ENCODE results near the gene VTCN1.
"Not testable (repeated sequence)": the region's sequence is repeated elsewhere in the genome, so short reads cannot be mapped to it uniquely, and the experiment has no call there.

The VTCN1 gene, protein sequence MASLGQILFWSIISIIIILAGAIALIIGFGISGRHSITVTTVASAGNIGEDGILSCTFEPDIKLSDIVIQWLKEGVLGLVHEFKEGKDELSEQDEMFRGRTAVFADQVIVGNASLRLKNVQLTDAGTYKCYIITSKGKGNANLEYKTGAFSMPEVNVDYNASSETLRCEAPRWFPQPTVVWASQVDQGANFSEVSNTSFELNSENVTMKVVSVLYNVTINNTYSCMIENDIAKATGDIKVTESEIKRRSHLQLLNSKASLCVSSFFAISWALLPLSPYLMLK

DNA sequence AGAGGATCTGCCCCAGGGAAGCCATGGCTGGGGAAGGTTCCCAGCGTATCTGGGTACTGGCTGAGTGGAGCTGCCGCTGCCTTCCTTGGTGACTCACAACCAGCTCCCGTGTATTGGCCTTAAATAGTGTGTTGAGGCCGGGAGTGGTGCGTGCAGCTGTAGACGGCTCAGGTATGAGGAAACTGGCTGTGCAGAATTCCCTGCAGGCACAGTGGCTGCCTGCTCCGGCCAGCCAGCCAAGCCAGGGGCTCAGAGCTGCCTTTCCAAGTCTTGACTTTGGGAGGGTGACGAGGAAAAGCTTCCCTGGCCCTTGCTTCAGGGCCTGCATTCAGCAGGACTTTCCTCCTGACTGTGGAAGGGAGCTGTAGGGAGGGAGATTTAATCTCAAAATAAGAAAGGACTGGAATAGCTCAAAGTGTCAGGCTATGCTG is at the start of gene VTCN1:
TSS of gene VTCN1 (minus strand) at position 97 of the 431 bp plus-strand sequence. CDS start at position 25, 72 bp downstream.
- no peak for DNase-seq (ENCODE audit: low read depth in 3 of 3, low spot score in 1 of 3)

DNA sequence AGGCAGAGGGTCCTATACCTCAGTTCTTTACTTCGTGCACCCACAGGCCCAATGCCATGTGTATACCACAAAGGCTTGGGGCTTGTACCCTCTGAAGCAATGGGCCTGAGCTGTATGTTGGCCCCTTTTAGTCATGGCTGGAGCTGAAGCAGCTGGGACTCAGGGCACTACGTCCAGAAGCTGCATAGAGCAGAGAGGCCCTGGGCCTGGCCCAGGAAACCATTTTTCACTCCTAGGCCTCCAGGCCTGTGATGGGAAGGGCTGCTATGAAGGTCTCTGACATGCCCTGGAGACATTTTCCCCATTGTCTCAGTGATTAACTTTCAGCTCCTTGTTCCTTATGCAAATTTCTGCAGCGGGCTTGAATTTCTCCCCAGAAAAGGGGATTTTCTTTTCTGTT is 48.1 kb upstream of the VTCN1 start:
- DNase-seq (ENCODE audit: low read depth in 3 of 3, low spot score in 1 of 3): no peak

DNA sequence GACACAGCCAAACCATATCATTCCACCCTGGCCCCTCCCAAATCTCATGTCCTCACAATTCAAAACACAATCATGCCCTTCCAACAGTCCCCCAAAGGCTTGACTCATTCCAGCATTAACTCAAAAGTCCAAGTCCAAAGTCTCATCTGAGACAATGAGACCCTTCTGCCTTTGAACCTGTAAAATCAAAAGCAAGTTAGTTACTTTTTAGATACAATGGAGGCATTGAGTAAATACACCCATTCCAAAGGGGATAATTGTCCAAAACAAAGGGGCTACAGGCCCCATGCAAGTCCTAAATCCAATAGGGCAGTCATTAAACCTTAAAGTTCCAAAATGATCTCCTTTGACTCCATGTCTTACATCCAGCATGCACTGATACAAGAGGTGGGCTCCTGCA is 47.3 kb upstream of the VTCN1 start:
- not testable (repeated sequence) for DNase-seq (ENCODE audit: low read depth in 3 of 3, low spot score in 1 of 3)

DNA sequence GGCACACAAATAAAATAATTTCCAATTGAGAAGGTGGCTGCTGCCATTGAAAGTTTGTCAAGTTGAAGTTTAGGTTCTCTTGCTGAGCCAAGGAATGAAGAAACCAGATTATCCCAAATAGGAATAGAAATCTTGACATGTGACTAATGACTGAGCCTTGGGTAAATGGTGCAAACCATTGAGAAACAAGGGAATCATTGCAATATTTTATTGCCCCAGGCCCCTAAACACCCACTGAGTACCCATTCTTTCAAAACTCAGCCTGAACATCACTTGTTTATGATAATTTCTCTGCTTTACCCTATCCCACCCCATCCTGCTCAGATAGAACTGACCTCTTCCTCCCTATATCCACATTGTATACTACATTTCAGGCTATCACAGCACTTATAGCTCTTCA is 46.6 kb upstream of the VTCN1 start:
- DNase-seq (ENCODE audit: low read depth in 3 of 3, low spot score in 1 of 3): no peak

DNA sequence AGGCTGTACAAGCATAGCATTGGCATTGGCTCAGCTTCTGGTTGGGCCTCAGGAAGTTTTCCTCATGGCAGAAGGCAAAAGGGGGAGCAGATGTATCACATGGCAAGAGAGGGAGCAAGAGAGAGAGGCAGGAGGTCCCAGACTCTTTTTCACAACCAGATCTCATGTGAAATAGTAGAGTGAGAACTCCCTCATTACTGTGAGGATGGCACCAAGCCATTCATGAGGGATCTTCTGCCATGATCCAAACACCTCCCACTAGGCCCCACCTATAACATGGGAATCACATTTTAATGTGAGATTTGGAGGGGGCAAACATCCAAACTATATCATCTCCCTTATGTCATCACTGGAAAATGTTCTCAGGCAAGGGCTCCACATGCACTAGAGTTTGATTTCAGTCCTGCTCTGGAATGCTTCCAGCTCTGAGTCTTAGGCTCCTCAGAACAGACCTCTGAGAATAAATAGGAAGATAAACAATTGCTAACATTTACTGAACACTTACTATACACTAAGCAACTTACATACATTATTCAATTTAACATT is 39.4 kb upstream of the VTCN1 start:
- DNase-seq (ENCODE audit: low read depth in 3 of 3, low spot score in 1 of 3): no peak

DNA sequence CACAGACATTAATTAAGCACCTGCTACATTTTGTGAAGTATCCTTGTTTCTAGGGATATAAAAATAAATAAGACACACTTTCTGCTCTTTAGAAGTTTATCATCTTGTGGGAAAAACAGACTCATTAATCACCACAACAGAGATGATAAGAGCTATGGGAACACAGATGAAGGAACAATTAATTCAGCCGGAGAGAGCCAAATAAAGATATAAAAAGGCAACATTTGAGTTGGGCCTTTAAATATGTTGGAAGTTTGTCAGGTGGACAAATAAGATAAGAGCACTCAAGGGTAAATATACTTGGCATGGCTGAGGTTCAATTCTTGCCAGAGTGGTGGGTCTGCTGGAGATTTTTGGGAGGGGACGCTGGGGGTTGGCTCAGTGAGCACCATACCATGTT is 34.2 kb upstream of the VTCN1 start:
- no peak for DNase-seq (ENCODE audit: low read depth in 3 of 3, low spot score in 1 of 3)

DNA sequence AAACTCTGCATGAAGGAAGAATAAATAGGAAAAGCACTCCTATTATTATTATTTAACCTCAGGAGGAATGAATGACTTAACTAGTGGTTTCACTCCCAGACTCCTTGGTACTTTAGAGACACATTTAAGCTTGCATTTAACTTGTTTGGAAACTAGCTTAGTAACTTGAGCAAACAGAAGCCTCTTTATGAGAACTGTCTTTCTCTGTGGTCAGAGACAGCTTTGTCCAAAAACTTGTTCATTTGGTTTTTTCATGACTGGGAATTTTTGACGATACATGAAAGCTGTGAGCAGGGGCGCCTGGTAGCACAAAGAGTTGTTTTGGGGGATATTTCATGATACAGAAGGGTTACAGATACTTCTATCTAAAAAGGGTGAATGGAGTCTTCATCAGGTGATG is 33.6 kb upstream of the VTCN1 start:
- DNase-seq (ENCODE audit: low read depth in 3 of 3, low spot score in 1 of 3): no peak

DNA sequence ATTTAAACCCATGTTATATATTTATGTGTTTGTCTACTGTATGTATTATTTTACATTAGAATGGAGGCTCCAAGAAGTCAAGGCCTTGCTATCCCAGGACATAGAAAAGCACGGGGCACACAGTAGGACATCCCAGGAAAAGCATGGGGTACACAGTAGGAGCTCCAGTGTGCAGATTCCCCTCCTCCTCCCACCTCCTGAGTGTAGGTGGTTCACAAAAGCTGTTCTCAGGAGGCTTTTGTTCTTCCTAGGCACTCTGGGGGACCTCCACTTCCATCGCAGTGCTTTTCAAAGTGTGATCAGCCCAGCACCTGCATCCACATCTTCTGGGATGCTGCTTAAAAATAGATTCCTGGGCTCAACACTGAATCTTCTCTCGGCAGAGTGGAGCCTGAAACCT is 30.8 kb upstream of the VTCN1 start:
- no peak for DNase-seq (ENCODE audit: low read depth in 3 of 3, low spot score in 1 of 3)

DNA sequence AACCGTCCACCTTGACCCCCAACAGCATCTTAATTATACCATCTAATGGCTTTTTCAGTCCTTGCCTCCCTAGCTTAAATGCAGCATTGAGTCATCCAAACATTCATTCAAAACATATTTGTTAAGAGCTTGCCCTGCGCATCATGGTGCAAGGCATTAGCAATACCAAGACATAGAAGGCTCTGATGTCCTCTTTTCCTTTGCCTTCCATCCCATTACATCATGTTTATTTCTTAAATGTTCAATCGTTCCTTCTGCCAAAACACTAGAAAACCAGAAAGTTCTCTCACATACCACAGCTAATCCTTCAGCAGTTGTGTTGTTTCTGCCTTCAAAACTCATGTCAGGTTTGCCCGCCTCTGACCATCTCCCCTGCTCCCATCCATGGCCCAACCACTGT is 29.8 kb upstream of the VTCN1 start:
- no peak for DNase-seq (ENCODE audit: low read depth in 3 of 3, low spot score in 1 of 3)

DNA sequence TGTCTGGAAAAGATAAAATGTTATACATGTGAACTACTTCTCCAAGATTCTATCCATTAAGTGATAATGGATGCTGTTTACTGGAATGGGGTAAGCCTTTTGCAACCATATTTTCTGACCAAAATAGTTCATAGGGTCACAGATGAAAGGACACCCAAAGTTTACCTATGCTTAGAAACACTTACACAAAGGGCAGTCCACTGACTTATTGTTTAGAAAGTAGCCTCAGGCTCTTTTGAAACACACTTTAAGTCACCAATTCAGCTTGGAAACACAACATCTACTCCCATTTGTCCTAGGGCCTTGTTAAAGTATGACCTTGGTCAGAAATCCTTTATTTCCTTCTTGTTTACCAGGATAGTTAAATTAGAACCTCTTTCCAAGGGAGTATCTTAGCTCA is 28.7 kb upstream of the VTCN1 start:
- no peak for DNase-seq (ENCODE audit: low read depth in 3 of 3, low spot score in 1 of 3)

DNA sequence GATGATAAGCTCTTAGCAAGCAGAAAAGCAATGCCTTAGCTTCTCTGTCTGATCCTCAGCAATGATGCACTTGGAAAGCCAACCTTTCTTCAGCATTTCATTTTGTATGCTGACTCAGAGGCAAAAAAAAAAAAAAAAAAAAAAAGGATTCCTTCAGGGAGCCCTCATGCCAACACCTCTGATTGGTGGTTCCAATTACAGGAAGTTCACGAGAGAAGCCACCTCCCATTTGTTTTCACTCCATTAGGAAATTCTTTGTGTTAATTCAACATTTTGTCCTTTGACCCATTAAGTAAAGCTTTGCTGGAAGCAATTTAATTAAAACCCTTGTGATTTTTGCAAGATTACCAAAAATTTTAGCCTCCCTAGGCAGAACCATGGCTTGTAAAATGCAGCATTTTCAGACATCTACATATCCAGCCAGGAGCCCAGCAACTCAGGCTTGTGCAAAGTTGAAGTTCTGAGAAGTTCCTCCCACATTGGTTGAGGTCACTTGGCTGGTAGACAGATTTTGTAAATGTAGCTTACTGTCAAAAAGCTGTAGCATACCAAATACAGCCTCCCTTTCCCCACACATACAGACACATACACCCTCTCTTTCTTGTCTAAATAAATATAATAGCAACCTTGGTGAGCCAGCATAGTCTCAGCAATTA is 27.1 kb upstream of the VTCN1 start:
- no peak for DNase-seq (ENCODE audit: low read depth in 3 of 3, low spot score in 1 of 3)

DNA sequence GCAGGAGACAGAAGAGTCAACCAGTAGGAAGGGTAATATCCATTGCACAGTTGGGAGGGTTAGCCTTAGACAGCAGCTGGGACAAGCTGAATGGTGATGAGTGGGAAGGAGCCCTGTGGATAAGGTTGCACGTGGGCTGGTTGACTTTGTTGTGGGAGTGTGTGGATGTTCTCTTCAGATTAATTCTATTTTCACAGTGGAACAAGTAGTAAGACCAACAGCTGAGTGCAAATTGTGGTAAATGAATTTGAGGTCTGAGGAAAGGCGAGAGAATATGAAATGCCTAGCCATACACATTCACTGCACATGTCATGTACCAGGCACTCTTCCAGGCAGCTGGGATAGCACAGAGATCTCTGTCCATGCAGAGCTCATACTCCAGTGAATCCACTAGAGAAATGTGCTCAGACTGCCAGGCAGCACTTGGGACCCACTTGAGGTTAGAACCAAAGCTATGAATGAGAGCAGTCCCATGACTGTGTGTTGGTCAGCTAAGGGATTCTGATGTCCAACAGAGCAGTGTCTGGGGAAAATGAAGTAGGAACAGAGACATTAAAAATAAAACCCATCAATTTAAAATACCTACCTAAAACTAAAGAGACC is 25.2 kb upstream of the VTCN1 start:
- DNase-seq (ENCODE audit: low read depth in 3 of 3, low spot score in 1 of 3): no peak

DNA sequence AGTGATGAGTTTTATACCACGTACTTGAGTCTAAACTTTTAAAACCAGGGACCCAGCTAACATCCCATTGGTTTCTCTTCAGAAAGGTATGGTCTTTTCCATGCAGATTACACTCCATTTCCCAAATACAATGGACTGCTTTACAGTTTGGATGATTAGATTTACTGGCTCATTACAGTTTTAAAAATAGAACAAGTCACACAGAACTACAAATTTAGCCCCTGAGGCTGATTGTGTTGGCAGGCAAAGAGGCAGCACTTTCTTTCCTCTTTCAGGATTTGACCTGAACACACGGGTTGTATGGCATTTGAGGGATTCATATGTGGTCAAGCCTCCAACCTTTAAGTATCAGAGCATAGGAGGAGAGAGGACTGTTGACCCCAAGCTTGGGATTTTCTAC is 21.8 kb upstream of the VTCN1 start:
- no peak for DNase-seq (ENCODE audit: low read depth in 3 of 3, low spot score in 1 of 3)

DNA sequence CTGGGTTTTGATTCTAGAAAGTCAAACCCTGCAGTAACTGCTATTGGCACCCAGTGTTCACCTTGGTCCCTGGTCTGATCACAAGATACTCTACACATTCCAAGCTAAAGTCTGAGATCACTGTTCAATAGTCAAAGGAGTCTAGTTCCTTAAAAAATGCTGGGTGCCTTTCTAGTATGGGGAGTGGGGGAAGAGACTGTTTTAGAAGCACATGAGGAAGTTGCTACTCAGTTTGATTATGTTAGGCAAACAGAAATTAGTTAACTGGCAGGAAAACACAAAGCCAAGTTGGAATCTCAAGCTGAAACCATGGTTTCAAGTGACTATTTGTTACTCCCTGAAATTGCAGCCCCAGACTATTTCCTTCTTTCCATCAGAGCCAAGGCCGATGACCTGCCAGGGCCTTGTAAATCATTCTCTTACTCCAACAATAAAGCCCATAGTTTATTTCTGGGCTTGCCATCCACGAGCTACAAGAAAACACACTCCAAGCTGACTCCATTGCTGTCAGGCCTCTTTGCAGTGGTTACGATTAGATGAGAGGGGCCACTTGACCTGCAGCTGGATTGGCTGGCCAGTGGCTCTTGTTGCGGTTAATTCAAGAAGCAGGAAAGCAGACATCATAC is 21.1 kb upstream of the VTCN1 start:
- DNase-seq (ENCODE audit: low read depth in 3 of 3, low spot score in 1 of 3): no peak

DNA sequence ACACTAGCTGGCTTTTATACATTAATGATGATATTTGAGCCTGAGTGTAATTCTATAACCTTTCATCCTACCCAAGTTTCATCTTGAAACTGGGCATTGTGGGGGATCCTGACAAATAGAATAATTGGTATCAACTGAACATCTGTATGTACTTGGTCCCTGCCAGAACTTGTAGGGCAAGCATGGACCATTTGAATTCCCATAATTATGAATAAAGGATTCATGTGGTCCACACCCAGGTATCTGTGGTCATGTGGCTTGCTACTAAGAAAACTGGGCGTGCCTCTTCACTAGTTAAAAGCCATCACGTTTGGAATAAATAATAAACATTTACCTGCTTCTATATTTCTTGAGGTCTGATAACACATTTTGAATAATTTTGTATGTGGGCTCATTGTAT is 20.6 kb upstream of the VTCN1 start:
- DNase-seq (ENCODE audit: low read depth in 3 of 3, low spot score in 1 of 3): no peak

DNA sequence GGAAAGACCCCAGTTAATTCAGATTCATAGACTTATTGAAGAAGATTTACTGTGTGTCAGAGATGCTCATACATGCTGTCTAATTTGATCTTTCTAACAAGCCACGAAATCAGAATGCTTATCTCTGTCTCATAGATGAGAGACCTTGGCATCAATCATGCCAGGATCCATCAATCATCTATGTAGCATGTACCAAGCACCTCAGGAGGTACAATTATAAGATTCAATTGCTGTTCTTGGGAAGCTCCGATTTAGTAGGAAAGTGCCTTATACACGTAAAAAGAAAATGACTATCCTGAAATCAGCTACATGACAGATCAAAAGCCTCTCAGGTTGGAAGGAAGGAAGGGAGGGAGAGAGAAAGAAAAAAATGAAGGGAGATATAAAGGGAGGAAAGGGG is 18.5 kb upstream of the VTCN1 start:
- DNase-seq (ENCODE audit: low read depth in 3 of 3, low spot score in 1 of 3): no peak

DNA sequence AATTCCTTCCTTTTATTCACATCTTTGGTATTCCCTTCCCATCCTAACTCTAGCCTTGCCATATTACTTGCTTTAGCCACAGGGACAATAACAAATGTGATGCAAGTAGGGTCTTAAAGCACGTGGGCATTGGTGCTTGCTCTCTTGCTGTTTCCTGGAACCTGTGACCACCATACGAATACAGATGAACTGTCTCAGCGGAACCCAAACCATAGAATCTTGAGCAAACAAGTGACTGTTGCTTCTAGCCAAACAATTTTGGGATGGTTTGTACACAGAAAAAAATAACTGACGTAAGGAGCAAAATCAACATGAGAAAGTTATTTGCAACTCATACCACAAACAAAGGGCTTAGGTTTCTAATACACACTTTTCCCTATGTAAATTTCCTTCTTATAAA is 15.2 kb upstream of the VTCN1 start:
- no peak for DNase-seq (ENCODE audit: low read depth in 3 of 3, low spot score in 1 of 3)

DNA sequence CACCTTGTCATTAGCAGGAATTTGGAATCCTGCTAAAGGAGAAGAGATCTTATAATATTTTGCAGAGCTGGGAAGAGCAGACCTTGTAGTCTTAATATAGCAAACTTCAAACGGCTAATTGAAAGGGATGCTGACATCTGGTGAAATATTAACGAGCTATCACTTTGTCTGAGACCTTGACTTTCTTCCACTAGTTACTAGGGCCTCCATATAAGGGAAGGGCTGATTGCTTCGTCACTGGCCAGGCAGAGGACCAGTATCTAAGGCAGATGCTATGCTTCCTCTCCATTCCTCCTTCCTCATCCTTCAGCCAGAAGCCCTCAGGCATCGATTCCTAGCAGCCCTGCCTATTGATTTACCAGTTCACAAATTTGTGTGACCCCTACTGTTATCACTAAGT is 6.0 kb upstream of the VTCN1 start:
- no peak for DNase-seq (ENCODE audit: low read depth in 3 of 3, low spot score in 1 of 3)

DNA sequence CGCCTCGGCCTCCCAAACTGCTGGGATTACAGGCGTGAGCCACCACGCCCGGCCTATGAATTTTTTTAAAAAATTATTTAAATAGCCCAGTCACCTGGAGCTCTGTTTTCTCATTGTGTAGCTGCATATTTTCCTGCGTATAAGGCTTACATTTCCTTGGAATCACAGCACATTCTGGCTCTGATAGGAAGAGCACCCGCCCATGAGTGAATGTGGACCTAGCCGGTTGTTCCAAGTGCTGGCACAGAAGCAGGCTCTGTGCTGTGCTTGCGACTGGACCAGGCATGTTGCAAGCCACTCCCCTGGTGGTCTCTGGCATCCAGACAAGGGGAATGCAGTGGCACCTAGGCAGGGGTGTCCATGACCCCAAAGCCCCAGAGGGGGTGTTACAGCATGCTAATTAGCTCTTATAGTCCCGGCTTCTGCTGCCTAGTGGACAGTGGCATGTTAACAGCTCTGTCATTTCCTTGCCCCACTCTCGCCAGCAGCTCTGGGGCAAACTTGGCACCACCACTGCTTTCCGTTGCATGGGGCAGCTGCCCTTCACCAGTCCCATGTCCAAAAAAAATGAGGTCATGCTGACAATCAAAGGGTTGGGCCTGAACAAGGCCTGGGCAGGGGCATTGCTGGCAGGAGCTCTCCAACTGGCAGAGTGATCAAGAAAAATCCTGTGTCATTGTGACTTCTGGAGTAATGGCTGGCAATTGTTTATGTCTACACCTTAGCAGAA is 5.2 kb upstream of the VTCN1 start:
- DNase-seq (ENCODE audit: low read depth in 3 of 3, low spot score in 1 of 3): no peak

DNA sequence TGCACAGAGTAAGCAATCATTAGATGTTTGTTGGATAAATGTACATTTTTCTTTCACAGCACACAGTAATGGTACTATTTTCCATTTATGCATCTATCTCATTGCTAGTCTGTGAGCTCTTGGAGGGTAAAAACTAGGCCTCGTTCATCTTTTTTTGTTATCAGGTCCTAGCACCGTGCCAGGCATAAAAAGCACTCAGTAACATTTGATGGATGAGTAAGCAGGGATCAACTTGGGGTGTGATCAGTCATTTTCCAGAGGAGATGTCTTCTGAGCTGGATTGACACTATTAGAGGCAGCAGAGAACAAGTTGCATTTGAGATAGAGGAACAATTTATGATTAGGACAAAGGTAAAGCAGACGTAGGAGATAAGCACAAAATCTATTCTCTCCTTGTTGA is 4.3 kb upstream of the VTCN1 start:
- no peak for DNase-seq (ENCODE audit: low read depth in 3 of 3, low spot score in 1 of 3)

DNA sequence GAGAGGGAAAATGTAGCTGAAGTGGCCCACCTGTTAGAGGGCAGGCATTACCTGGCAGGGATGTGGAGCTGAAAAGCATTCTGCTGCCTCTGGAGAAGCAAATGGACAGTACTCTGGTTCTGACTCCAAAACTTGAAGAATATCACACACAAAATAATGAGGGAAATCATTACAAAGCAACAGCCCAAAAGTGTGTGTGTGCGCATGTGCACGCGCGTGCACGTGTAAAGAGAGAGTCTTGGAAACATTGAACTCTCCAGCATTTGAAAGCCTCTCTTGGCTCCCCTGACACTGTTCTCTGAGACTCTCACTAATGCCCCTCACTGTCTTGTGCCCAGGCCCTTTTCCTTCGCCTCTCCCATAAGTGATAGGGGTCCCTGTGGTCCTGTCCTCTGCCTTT is 2.3 kb upstream of the VTCN1 start:
- no peak for DNase-seq (ENCODE audit: low read depth in 3 of 3, low spot score in 1 of 3)

Measured in stimulated activated CD4-positive, alpha-beta T cell treated with anti-CD3 and anti-CD28 coated beads, TNF-alpha, amount 100 ng/mL, for 1 hour (primary cell).